Fibroblast of lung (primary cell): ENCODE data around the gene SCRT2. TPM values are rescaled to one million over a fixed set of nuclear protein-coding genes. Genes with fewer than 3 reads are reported as not detected.

Experiments
- DNase-seq, 2 donors: peaks; one replicate each; pipeline versions ENCODE4 v3.0.0 to v3.0.0-alpha.2; 2010; ENCODE audit warnings: low read depth in 2 of 2
- H2AFZ ChIP-seq: 2 replicates; pipeline ENCODE4 v1.5.1; 2012; ENCODE audit warnings: low read length, control low read depth, inconsistent platforms
- H3K27ac ChIP-seq: 2 replicates; pipeline ENCODE4 v1.5.1; 2011; ENCODE audit warnings: low read length, control low read depth; ENCODE audit not compliant: insufficient read depth
- H3K27me3 ChIP-seq: 2 replicates; pipeline ENCODE4 v1.5.1; 2011; ENCODE audit warnings: mild to moderate bottlenecking, low read length; ENCODE audit not compliant: control insufficient read depth, insufficient read depth
- H3K36me3 ChIP-seq: 2 replicates; pipeline ENCODE4 v1.5.1; 2011; ENCODE audit warnings: low read length; ENCODE audit not compliant: control insufficient read depth, insufficient read depth
- H3K4me1 ChIP-seq: 2 replicates; pipeline ENCODE4 v1.5.1; 2011; ENCODE audit warnings: low read length; ENCODE audit not compliant: control insufficient read depth, insufficient read depth; ENCODE audit errors: extremely low read depth
- H3K4me2 ChIP-seq: 2 replicates; pipeline ENCODE4 v1.5.1; 2011; ENCODE audit warnings: low read length, control low read depth; ENCODE audit not compliant: insufficient read depth; ENCODE audit errors: extremely low read depth
- H3K4me3 ChIP-seq, 4 experiments: fragments of 200-600 bp in 1 of 4; sonication (generic) in 1 of 4; replicated peaks in 1 of 4; 2 replicates each; pipeline ENCODE4 v1.5.1; 2011 to 2016; ENCODE audit warnings: low read length in 4 of 4, low read depth in 3 of 4, mild to moderate bottlenecking in 3 of 4, control low read depth in 2 of 4, inconsistent platforms in 1 of 4, mixed read lengths in 1 of 4; ENCODE audit not compliant: insufficient read depth in 1 of 4; ENCODE audit errors: control extremely low read depth in 1 of 4
- H3K79me2 ChIP-seq: 2 replicates; pipeline ENCODE4 v1.5.1; 2012; ENCODE audit warnings: mild to moderate bottlenecking, low read length, inconsistent platforms; ENCODE audit not compliant: control insufficient read depth, insufficient read depth
- H3K9ac ChIP-seq: 2 replicates; pipeline ENCODE4 v1.5.1; 2011; ENCODE audit warnings: mild to moderate bottlenecking, low read length, control low read depth; ENCODE audit not compliant: insufficient read depth
- H3K9me3 ChIP-seq: 2 replicates; pipeline ENCODE4 v1.5.1; 2012; ENCODE audit warnings: low read depth, low read length; ENCODE audit not compliant: control insufficient read depth, insufficient read depth
- H4K20me1 ChIP-seq: 2 replicates; pipeline ENCODE4 v1.5.1; 2011; ENCODE audit warnings: low read length; ENCODE audit not compliant: control insufficient read depth, insufficient read depth; ENCODE audit errors: extremely low read depth
- CTCF ChIP-seq, 2 donors: IDR thresholded peaks in 1 of 2; conservative IDR thresholded peaks in 1 of 2; 1 replicate in 1 of 2; 2 replicates in 1 of 2; pipeline ENCODE4 v1.5.1; 2011 to 2012; ENCODE audit warnings: low read length in 2 of 2, control low read depth in 1 of 2, inconsistent platforms in 1 of 2, low read depth in 1 of 2, mild to moderate bottlenecking in 1 of 2
- EZH2 ChIP-seq: IDR thresholded peaks from 2 replicates; pipeline ENCODE4 v1.5.1; 2012; ENCODE audit warnings: low read length, control low read depth, mild to moderate bottlenecking; ENCODE audit errors: missing control alignments
- polyA plus RNA-seq, 2 donors: library from polyadenylated mRNA; depleted of rRNA in 1 of 2; stranded (reverse) in 1 of 2; unstranded in 1 of 2; fragments of >200 nt; gene quantifications; 2 replicates each; pipeline ENCODE4 v1.2.1, GENCODE V29; 2011 to 2012; ENCODE audit warnings: missing spikeins in 1 of 2
- total RNA-seq: library from RNA; depleted of rRNA; stranded (reverse); fragments of >200 nt; gene quantifications from 2 replicates; pipeline ENCODE4 v1.2.1, GENCODE V29; 2014

SCRT2 gene
- total and polyA plus RNA-seq, 2 donors (not counting 1 experiment from before 2014, with no cell fraction given) = not detected

GRCh38 chr20:703426-703825 lies 27.8 kb upstream of the SCRT2 start:
- no peaks in the 10 kb centered on the region for H4K20me1 ChIP-seq
- no peaks in the 10 kb centered on the region for H3K36me3 ChIP-seq
- H3K4me2 ChIP-seq = no peak overlapping the region
- no peaks in the 10 kb centered on the region for H3K79me2 ChIP-seq
- no peak overlapping the region for H3K4me3 ChIP-seq
- no peak overlapping the region for H3K9ac ChIP-seq
- no peaks in the 10 kb centered on the region for H3K9me3 ChIP-seq
- no peak overlapping the region for H3K27ac ChIP-seq
- H3K4me1 ChIP-seq = no peaks in the 10 kb centered on the region
- TF ChIP-seq CTCF (conservative IDR thresholded peaks at IDR 0.05 in 1 of 2, IDR thresholded peaks at IDR 0.05 in 1 of 2; ENCODE audit: low read depth in 1 of 2, low read length in 2 of 2) (no peak), EZH2 (no peak)
- H3K27me3 ChIP-seq = no peaks in the 10 kb centered on the region
- DNase-seq = no peak
- H2AFZ ChIP-seq = no peak overlapping the region

- no peak for DNase-seq
- H3K9me3 ChIP-seq = no peaks in the 10 kb centered on the region
- TF ChIP-seq EZH2 = no peak
- H3K27me3 ChIP-seq = no peaks in the 10 kb centered on the region
- no peak overlapping the region for H3K4me3 ChIP-seq
- H3K4me2 ChIP-seq = no peak overlapping the region
- no peak overlapping the region for H2AFZ ChIP-seq
- no peaks in the 10 kb centered on the region for H3K4me1 ChIP-seq
- H3K9ac ChIP-seq = no peak overlapping the region
- no peaks in the 10 kb centered on the region for H3K79me2 ChIP-seq
- no peaks in the 10 kb centered on the region for H4K20me1 ChIP-seq
- H3K27ac ChIP-seq = no peak overlapping the region
- no peaks in the 10 kb centered on the region for H3K36me3 ChIP-seq
Observed at GRCh38 chr20:703006-703405, 27.4 kb upstream of the SCRT2 start.

- Histone ChIP-seq H2AFZ (no peak overlapping the region), H3K27ac (no peak overlapping the region), H3K9me3 (no peaks in the 10 kb centered on the region), H3K4me2 (no peak overlapping the region), H3K4me3 (no peak overlapping the region), H3K27me3 (no peaks in the 10 kb centered on the region), H4K20me1 (no peaks in the 10 kb centered on the region), H3K9ac (no peak overlapping the region), H3K4me1 (no peaks in the 10 kb centered on the region), H3K79me2 (no peaks in the 10 kb centered on the region), H3K36me3 (no peaks in the 10 kb centered on the region)
- TF ChIP-seq CTCF (conservative IDR thresholded peaks at IDR 0.05 in 1 of 2, IDR thresholded peaks at IDR 0.05 in 1 of 2; ENCODE audit: low read depth in 1 of 2, low read length in 2 of 2) (no peak), EZH2 (no peak)
- no peak for DNase-seq
Observed at GRCh38 chr20:701401-702129, 26.0 kb upstream of the SCRT2 start.
